ENCODE results near the gene EPB41L2. TPM values are rescaled to one million over a fixed set of nuclear protein-coding genes. Genes with fewer than 3 reads are reported as not detected.

EPB41L2 gene
- polyA plus RNA-seq, 4 donors = 132 to 169 (median 152) TPM

GRCh38 chr6:130848945-130849344 lies 214.1 kb downstream of the EPB41L2 start:
- no peak for DNase-seq (ENCODE audit: low read depth in 4 of 4, low spot score in 2 of 4)

- DNase-seq (ENCODE audit: low read depth in 4 of 4, low spot score in 2 of 4) = no peak
These were observed 215.8 kb downstream of the EPB41L2 start for GRCh38 chr6:130847001-130847910.

- no peak for DNase-seq (ENCODE audit: low read depth in 4 of 4, low spot score in 2 of 4)
These were observed 216.5 kb downstream of the EPB41L2 start for GRCh38 chr6:130846501-130846900.

DNA sequence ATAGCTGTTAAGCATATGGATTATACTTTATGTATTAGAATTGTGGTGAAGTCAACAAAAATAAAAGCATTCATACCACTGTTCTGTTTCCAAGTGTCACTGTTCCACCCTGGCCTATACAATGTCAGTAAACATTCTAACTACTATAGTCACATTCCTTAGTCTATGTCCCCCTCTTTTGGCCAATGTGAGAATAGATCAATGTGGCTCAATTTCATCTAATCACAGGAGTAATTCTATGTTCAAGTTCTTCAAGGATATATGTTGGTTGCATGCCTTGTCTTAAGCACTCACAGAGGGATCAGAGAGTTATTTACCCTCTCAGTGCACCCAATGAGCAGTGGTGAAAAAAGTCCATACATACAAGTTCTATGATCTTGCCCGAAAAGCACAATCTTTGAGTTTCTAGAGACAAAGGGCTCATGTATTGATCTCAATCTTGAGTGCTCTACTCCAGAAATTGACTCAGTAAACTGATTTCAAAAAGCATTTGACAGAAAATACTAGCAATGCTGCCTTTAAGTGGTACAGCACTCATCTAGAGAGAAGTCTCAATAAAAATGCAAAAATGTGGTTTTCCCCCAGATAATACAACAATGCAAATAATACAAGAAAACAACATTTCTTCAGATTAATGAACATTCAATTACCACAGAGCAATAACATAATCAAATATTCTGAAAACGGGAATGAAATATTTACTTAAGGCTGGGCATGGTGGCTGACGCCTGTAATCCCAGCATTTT lies 219.3 kb downstream of the EPB41L2 start:
- no peak for DNase-seq (ENCODE audit: low read depth in 4 of 4, low spot score in 2 of 4)

- DNase-seq (ENCODE audit: low read depth in 4 of 4, low spot score in 2 of 4) = no peak
These were observed 221.8 kb downstream of the EPB41L2 start for GRCh38 chr6:130841128-130841728.

GRCh38 chr6:130840050-130840449 lies 223.0 kb downstream of the EPB41L2 start:
- DNase-seq (ENCODE audit: low read depth in 4 of 4, low spot score in 2 of 4) = no peak

GRCh38 chr6:130839379-130839778 lies 223.7 kb downstream of the EPB41L2 start:
- no peak for DNase-seq (ENCODE audit: low read depth in 4 of 4, low spot score in 2 of 4)

DNA sequence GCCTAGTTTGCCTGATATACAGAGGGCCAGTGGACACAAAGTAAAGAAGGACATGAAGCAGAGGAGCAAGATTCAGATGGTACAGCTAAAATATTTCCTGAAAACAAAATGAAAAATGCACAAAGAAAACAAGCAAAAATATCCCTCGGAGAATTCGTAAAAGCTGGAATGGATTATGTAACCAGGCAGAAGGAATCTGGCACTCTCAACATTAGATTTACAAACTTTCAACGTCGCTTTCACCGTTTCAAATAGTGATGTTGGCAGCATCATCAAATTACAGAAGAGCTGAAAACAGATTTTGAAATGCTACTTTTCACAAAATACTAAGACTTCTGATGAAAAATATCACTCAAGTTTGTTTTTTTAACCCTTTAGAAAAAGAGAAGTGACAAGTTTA lies 224.1 kb downstream of the EPB41L2 start:
- no peak for DNase-seq (ENCODE audit: low read depth in 4 of 4, low spot score in 2 of 4)

GRCh38 chr6:130838250-130838860 lies 224.7 kb downstream of the EPB41L2 start:
- DNase-seq (ENCODE audit: low read depth in 4 of 4, low spot score in 2 of 4) = no peak

- DNase-seq (ENCODE audit: low read depth in 4 of 4, low spot score in 2 of 4) = no peak
These were observed 226.0 kb downstream of the EPB41L2 start for GRCh38 chr6:130837067-130837466.

GRCh38 chr6:130836055-130836640 lies 226.9 kb downstream of the EPB41L2 start:
- no peak for DNase-seq (ENCODE audit: low read depth in 4 of 4, low spot score in 2 of 4)

- DNase-seq (ENCODE audit: low read depth in 4 of 4, low spot score in 2 of 4) = no peak
These were observed 228.4 kb downstream of the EPB41L2 start for GRCh38 chr6:130834482-130835251.

DNA sequence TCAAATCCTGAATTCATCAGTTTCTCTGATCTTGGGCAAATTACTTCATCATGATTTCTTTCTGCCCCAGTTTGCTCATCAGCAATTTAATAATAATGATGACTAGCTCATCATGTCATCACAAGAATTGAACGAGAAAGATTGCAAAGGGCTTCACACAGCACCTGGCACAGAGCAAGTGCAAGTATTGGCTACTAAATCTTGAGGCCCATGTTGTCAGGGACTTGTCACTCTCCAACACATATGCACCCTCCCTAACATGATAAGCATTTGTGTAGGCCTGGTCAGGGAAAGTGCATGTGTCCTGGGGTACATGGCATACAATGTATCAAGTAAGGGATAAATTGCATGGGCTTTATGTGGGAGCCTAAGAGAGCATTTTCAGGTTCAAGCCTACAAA lies 229.5 kb downstream of the EPB41L2 start:
- DNase-seq (ENCODE audit: low read depth in 4 of 4, low spot score in 2 of 4) = no peak

DNA sequence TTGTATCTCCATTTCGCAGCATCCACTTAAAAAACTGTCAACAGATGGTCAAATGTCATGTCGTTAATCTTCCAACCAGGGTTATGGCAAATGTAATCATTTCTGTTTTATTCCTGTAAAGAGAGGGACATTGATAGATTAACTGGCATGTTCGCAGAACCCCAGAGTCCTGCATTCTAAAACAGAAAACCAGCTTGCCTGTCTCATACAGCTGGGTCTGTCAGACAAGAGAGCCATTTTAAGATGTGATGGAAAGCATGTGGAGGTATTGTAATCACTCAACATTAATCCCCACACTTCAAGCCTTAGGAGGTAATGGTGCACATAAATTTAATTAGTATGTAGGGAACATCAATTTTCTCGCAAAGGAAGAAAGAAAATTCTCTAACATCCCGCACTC lies 231.4 kb downstream of the EPB41L2 start:
- no peak for DNase-seq (ENCODE audit: low read depth in 4 of 4, low spot score in 2 of 4)

- no peak for DNase-seq (ENCODE audit: low read depth in 4 of 4, low spot score in 2 of 4)
These were observed 233.6 kb downstream of the EPB41L2 start for GRCh38 chr6:130829333-130829910.

GRCh38 chr6:130827247-130828149 lies 235.5 kb downstream of the EPB41L2 start, which contains the start of gene SMLR1:
Gene SMLR1 (plus strand): TSS chr6:130827406. CDS start chr6:130827414, 8 bp downstream.
- DNase-seq (ENCODE audit: low read depth in 4 of 4, low spot score in 2 of 4) = no peak

DNA sequence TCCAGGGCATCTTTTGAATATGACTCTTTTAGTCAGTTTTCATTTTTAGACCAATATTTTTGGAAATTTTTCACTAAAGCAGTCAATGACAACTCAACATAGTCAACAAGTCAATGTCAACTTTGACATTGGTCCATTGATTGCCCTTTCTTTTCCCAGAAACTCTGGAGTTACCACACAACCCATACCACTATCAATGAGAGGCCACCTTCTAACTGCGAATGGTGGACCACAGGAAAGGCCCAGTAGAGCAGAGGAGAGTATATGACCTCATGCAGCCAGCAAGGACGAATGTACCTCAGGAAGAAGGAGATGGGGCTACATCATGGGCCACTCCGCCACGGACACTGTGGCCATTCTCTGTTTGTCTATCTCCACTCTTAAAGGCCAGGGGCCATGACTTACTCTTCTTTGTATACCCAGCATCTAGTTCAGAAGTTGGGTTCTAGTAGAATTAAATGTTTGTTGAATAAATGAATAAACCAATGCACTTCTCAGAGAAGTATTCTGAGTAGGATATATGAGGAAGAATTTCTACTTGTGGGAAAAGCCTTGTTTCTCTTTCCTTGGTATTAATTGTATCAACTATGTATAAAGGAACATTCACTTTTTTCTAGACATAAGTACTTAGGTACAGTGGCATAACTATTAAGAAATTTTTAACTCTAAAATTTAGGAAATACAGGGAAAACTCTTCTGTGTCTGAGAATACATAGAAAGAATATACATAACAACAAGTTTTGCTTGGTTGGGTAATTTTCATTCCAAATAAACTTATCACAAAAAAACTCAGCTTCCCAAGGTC lies 236.4 kb downstream of the EPB41L2 start:
- no peak for DNase-seq (ENCODE audit: low read depth in 4 of 4, low spot score in 2 of 4)
